HL-60 (cell line): ENCODE results near the gene ZNF319.

Experiments
- GABPA ChIP-seq: IDR thresholded peaks from 2 replicates; pipeline ENCODE4 v1.6.1; 2012; ENCODE audit warnings: low read depth
- POLR2AphosphoS5 ChIP-seq: IDR thresholded peaks from 2 replicates; pipeline ENCODE4 v1.6.1; 2012; ENCODE audit warnings: low read depth
- SPI1 ChIP-seq: IDR thresholded peaks from 2 replicates; pipeline ENCODE4 v1.6.1; 2012; ENCODE audit warnings: low read depth, mild to moderate bottlenecking, borderline replicate concordance
- TF ChIP-seq, protein P1 (sequence below): IDR thresholded peaks from one replicate; pipeline ENCODE4 v1.5.1; 2011; ENCODE audit warnings: low read length, control low read depth, inconsistent platforms; ENCODE audit not compliant: insufficient read depth
- TF ChIP-seq, protein P2 (sequence below): IDR thresholded peaks from 2 replicates; pipeline ENCODE4 v1.6.1; 2012; ENCODE audit warnings: low read depth; ENCODE audit not compliant: insufficient replicate concordance

DNA sequence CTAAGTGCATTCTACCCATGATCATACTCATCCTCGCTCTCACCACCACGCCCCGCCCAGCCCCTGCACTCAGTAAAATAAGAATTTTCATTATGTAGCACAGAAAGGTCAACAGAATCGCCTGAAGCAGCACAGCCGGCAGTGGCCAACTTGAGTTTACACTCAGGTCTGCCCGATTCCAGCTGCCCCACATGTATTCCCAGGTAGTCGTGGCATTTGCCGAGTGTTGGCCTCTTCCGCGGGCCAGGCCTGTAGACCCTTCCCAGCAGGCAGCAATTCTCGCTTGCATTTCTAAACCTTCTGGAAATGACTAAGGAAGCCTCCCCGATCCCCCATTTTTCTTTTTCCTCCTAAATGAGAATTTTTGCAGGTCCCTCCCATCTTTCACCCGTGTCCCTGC is 30.2 kb downstream of the ZNF319 start:
- TF ChIP-seq, protein P1, sequence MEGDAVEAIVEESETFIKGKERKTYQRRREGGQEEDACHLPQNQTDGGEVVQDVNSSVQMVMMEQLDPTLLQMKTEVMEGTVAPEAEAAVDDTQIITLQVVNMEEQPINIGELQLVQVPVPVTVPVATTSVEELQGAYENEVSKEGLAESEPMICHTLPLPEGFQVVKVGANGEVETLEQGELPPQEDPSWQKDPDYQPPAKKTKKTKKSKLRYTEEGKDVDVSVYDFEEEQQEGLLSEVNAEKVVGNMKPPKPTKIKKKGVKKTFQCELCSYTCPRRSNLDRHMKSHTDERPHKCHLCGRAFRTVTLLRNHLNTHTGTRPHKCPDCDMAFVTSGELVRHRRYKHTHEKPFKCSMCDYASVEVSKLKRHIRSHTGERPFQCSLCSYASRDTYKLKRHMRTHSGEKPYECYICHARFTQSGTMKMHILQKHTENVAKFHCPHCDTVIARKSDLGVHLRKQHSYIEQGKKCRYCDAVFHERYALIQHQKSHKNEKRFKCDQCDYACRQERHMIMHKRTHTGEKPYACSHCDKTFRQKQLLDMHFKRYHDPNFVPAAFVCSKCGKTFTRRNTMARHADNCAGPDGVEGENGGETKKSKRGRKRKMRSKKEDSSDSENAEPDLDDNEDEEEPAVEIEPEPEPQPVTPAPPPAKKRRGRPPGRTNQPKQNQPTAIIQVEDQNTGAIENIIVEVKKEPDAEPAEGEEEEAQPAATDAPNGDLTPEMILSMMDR: no peak
- TF ChIP-seq, protein P2, sequence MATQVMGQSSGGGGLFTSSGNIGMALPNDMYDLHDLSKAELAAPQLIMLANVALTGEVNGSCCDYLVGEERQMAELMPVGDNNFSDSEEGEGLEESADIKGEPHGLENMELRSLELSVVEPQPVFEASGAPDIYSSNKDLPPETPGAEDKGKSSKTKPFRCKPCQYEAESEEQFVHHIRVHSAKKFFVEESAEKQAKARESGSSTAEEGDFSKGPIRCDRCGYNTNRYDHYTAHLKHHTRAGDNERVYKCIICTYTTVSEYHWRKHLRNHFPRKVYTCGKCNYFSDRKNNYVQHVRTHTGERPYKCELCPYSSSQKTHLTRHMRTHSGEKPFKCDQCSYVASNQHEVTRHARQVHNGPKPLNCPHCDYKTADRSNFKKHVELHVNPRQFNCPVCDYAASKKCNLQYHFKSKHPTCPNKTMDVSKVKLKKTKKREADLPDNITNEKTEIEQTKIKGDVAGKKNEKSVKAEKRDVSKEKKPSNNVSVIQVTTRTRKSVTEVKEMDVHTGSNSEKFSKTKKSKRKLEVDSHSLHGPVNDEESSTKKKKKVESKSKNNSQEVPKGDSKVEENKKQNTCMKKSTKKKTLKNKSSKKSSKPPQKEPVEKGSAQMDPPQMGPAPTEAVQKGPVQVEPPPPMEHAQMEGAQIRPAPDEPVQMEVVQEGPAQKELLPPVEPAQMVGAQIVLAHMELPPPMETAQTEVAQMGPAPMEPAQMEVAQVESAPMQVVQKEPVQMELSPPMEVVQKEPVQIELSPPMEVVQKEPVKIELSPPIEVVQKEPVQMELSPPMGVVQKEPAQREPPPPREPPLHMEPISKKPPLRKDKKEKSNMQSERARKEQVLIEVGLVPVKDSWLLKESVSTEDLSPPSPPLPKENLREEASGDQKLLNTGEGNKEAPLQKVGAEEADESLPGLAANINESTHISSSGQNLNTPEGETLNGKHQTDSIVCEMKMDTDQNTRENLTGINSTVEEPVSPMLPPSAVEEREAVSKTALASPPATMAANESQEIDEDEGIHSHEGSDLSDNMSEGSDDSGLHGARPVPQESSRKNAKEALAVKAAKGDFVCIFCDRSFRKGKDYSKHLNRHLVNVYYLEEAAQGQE: no peak
- TF ChIP-seq POLR2AphosphoS5: no peak
- TF ChIP-seq GABPA: no peak
- no peak for TF ChIP-seq SPI1
